Urothelium cell line (cell line): ENCODE results near the gene IP6K3.

ENCODE experiments used
- DNase-seq: peaks from one replicate; pipeline ENCODE4 v3.0.0; 2011; ENCODE audit warnings: low spot score, mixed read lengths
- FAIRE-seq: peaks from 2 replicates; lab custom pipeline; 2011; peaks lifted over from hg19 to GRCh38; lab: Jason Lieb, UNC

IP6K3 gene

GRCh38 chr6:33778444-33779121, 31.9 kb upstream of the IP6K3 start:
- no peak for DNase-seq
- FAIRE-seq = no peak

GRCh38 chr6:33777398-33778388, 31.0 kb upstream of the IP6K3 start:
- no peak for FAIRE-seq
- no peak for DNase-seq

- peak; percentile 13 for FAIRE-seq
Observed at GRCh38 chr6:33776764-33777163, 30.1 kb upstream of the IP6K3 start.

GRCh38 chr6:33776186-33776585, 29.5 kb upstream of the IP6K3 start:
- FAIRE-seq = no peak
- DNase-seq = no peak

More at GRCh38 chr6:33776764-33777163, 30.1 kb upstream of the IP6K3 start:
- DNase-seq = no peak

DNA sequence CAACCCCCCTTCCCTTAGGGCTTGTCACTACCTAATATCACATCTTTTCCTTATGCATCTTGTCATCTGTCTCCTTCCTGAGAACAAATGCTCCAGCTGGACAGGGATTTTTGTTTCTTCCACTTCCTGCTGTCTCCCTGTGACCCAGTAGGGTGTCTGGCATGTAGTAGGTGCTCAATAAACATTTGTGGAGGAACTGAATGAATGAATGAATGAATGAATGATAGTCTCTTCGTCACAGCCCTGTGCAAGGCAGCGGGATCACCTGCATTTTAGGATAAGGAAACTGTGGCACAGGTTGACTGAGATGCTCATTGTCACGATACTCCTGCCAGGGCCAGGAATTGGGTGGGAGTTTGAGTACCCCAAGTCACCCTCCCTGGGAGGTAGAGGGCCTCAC, 28.1 kb upstream of the IP6K3 start:
- FAIRE-seq = no peak
- no peak for DNase-seq

- DNase-seq (no peak), FAIRE-seq (no peak)
Observed at GRCh38 chr6:33772902-33773472, 26.3 kb upstream of the IP6K3 start.

DNA sequence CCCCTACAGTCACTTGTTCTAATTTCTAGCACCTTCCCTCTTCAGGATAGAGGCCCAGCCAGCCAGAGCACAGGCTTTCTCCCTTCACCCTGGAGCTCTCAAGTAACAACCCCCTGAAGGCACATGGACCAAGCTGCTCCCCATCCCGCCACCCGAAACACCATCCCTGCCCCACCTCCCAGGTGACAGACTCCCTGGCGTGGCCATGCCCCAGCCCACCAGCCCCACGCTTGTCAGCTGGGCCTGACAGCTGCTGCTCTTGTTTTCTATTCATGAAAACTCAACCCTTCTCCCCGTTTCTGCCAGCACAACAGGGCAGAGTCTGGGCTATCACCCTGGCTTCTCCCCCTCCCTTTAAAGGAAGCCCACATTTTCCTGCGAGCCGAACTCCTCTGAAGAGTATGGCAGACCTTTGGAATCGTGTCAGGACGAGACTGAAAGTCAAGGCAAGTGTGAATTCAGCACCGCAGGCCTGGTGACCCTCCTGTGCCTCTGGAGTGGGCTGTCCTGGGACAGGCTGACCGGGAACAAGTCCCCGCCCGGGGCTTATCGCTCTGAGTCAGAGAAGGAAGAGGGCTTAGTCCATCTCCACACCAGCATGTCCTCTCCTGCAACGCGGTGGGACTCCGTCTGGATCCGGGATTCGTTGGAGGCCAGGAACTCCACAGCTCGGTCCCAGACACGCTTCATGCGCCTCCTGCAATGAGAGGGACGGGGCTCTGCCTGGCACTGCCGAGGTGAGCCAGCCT, 25.6 kb upstream of the IP6K3 start:
- FAIRE-seq (no peak), DNase-seq (no peak)

DNA sequence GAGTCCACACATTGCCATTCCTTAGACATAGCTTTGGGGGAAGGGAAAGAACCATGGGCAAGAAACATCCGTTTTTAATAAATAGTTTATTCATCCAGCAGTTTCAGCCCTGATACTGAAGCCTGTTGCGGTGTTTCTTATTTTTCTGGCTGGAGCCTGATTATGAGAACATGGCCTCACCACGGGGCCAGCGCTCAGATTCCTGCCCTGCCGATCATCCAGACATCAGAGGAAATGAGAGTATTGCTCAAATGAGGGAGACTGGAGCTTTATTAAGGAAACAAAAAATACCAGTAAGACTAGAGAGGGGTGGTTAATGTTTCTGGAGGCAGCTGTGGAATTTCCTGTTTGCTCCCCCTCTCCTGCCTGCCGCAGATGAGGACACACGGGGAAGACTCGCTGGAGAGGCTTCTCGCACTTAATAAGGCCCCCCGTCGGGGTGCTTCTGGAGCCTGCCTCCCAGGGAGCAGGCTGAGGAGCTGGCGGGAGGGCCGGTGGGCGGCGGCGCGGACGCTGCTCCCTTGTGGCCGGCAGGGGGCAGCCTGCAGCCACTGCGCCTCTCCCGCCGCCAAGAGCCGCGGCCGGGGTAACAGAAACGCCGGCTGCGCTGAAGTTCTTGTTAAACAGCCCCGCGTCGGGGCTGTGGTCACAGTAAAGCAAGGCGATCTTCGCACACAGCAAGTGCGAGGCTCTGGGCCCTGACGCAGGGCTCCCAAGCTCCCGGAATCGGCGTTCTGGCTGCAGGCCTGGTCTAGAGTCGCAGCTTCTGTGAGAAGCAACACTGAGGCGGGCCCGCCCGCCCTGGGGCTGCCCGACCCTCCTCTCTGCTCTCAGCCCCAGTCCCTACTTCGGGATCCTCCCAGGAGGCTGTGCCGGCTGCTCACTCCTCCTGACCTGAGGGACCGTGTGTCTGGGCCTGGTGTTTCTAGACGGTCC, 24.7 kb upstream of the IP6K3 start:
- DNase-seq (peak; percentile 77), FAIRE-seq (no peak)

- FAIRE-seq (no peak), DNase-seq (no peak)
Observed at GRCh38 chr6:33770833-33771145, 24.1 kb upstream of the IP6K3 start.

DNA sequence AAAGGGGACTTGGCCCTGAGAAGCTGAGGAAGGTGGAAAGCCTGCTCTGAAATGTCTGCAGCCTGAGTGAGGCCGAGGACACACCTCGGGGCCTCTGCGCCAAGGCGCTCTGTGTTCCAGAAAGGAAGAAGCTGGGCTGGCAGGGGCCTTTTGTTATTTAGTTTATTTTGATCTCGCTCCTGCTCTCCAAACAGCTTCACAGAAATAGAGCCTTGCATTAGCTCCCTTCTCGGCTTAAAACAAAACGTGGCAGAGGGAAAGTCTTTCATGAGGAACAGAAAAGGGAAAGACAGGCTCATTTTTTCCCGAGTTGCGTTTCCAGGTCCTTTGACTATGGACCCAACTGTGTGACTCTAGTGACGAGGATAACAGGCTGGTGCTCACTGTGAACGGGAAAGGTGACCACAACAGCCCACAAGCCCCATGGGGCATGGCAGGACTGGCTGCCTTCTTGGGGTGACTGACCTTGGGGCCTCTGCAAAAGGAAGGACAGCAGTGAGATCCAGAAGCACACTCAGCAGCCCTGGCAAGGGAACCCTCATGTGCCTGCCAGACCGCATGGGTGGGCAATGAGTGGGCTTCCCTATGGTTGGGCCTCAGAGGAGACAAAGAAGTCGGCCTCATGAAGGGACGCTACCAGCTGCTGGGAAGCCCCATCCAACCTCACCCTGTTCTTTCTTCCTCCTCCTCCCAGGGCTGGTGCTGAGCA, 23.6 kb upstream of the IP6K3 start:
- DNase-seq = no peak
- FAIRE-seq = no peak

- DNase-seq (no peak), FAIRE-seq (no peak)
Observed at GRCh38 chr6:33769248-33769821, 22.6 kb upstream of the IP6K3 start.

GRCh38 chr6:33768644-33769120, 22.0 kb upstream of the IP6K3 start:
- peak; percentile 87 for FAIRE-seq
- peak; percentile 79 for DNase-seq

- DNase-seq (no peak), FAIRE-seq (no peak)
Observed at GRCh38 chr6:33766921-33767907, 20.5 kb upstream of the IP6K3 start.

DNA sequence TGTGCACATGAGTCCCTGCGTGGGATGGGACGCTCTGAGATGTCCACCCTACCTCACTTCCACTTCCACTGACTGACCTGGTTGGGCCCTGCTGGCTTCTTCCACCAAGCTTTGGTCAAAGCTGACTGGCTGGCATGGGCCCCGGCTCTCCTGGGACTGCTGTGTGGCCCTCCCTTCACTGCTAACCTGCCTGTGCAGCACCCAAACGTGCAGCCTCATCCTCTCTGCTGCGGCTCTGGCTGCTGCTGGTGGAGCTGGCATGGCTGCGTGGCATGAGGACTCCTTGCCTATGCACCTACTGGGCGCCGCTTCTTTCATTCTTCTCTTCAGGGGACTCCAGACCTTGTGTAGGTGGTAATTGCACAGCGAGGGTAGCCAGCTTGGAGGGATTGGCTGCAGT, 18.7 kb upstream of the IP6K3 start:
- FAIRE-seq (no peak), DNase-seq (no peak)

DNA sequence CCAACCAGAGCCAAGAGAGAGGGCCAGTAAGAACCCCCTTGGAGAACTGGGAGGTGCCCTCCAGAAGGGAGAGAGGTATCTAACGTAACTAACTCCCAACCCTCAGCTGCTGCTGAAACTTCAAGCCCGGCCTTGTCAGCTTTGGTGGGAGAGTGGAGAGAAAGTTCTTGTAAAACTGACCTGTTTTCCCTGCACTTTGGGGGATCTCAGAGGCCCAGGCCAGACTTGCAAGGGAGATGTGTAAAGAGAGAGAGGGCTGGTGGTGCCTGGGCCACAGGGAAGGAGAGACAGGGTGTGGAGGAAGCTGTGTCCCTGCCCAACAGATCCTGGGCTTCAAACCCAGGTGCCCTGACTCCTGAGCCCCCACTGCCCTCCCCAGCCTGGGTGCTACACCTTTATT, 17.3 kb upstream of the IP6K3 start:
- FAIRE-seq = no peak

GRCh38 chr6:33763483-33763882, 16.8 kb upstream of the IP6K3 start:
- FAIRE-seq (no peak), DNase-seq (no peak)

More for the DNA sequence above, 17.3 kb upstream of the IP6K3 start:
- DNase-seq = no peak

DNA sequence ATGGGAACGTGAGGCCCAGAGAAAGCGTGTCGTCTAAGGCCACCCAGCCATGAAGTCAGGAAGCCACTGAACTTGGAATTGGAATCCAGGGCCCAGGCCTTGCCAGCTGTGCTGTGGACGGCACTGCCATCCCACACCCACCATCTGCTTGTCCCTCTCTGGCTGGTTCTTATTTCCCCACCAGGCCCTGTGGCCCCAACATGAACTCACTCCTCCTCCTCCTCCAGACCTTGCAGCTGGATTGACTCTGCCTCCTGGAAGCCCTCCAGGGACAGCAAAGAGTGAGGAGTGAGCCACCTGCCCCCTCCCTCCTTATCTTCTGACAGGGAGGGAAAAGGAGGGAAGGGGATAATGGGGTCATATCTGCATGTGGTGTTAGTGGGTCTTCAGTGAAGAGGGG, 16.0 kb upstream of the IP6K3 start:
- FAIRE-seq (no peak), DNase-seq (no peak)
